AG04450 (cell line): ENCODE measurements around the gene SLC35A1. TPM values are rescaled to one million over a fixed set of nuclear protein-coding genes. Genes with fewer than 3 reads are reported as not detected.
"Not testable (repeated sequence)": the region's sequence is repeated elsewhere in the genome, so short reads cannot be mapped to it uniquely, and the experiment has no call there.

Experiments used
- CTCF ChIA-PET: fragments of 300-600, 350-600 bp; formaldehyde crosslinking; extraction: SDS; loops from one replicate; lab custom pipeline; 2022; ENCODE audit warnings: antibody characterized with exemption, inconsistent platforms; lab: Charles Lee
- POLR2A ChIA-PET: fragments of 350-600 bp; formaldehyde crosslinking; extraction: SDS; loops from one replicate; lab custom pipeline; 2021; ENCODE audit warnings: antibody characterized with exemption, inconsistent platforms; lab: Yijun Ruan, JAX
- DNase-seq: peaks from one replicate; pipeline ENCODE4 v3.0.0-alpha.2; 2011; ENCODE audit warnings: low read depth, low spot score
- H3K27ac ChIP-seq: one replicate; pipeline ENCODE4 v1.5.1; 2012; ENCODE audit warnings: low read depth, low read length, control low read depth
- H3K27me3 ChIP-seq: one replicate; pipeline ENCODE4 v1.6.0; 2012; ENCODE audit warnings: low read length; ENCODE audit not compliant: control insufficient read depth, insufficient read depth
- H3K4me3 ChIP-seq: 2 replicates; pipeline ENCODE4 v1.5.1; 2011; ENCODE audit warnings: mild to moderate bottlenecking, low read depth, low read length, control low read depth
- H3K9me3 ChIP-seq: 2 replicates; pipeline ENCODE4 v1.5.1; 2012; ENCODE audit warnings: low read length; ENCODE audit not compliant: control insufficient read depth, insufficient read depth
- polyA plus RNA-seq: library from polyadenylated mRNA; depleted of rRNA; stranded (reverse); fragments of >200 nt; gene quantifications from 2 replicates; pipeline ENCODE4 v1.2.3, GENCODE V29; 2011
- TF ChIP-seq, protein P1 (sequence below): IDR thresholded peaks from 2 replicates; pipeline ENCODE4 v1.5.1; 2011; ENCODE audit warnings: low read depth, low read length, control low read depth, inconsistent platforms

SLC35A1 gene
- polyA plus RNA-seq, 1 experiment, result 30.3 TPM

- ChIA-PET CTCF (no interaction called here), POLR2A (no interaction called here)
- H3K4me3 ChIP-seq, result no peak overlapping the region
- H3K9me3 ChIP-seq, result peaks cover 12% of the 10 kb centered on the region
- TF ChIP-seq, protein P1, sequence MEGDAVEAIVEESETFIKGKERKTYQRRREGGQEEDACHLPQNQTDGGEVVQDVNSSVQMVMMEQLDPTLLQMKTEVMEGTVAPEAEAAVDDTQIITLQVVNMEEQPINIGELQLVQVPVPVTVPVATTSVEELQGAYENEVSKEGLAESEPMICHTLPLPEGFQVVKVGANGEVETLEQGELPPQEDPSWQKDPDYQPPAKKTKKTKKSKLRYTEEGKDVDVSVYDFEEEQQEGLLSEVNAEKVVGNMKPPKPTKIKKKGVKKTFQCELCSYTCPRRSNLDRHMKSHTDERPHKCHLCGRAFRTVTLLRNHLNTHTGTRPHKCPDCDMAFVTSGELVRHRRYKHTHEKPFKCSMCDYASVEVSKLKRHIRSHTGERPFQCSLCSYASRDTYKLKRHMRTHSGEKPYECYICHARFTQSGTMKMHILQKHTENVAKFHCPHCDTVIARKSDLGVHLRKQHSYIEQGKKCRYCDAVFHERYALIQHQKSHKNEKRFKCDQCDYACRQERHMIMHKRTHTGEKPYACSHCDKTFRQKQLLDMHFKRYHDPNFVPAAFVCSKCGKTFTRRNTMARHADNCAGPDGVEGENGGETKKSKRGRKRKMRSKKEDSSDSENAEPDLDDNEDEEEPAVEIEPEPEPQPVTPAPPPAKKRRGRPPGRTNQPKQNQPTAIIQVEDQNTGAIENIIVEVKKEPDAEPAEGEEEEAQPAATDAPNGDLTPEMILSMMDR, result no peak
- DNase-seq, result no peak
- H3K27me3 ChIP-seq, result no peaks in the 10 kb centered on the region
- no peak overlapping the region for H3K27ac ChIP-seq
These were observed 9.2 kb downstream of the SLC35A1 start for GRCh38 chr6:87481931-87482330.

DNA sequence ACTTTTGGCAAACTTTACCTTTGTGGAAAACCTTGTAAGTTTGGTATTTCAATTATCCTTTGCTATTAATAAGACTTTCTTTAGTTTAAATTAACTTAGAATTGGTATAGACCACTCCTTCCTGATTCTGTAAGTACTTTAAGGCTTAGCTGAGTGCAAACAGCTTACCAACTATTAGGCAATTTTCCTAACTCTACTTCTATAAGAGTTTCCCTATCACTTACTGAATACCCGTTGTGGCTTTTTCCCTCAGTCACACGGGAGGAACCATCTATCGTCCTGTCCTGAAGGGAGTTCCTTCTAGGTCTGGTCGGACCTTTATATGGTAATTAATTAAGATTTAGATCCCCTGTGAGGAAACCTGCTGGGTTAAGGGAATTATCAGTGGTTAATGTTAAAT is 9.6 kb downstream of the SLC35A1 start:
- ChIA-PET POLR2A (no interaction called here), CTCF (no interaction called here)
- no peak overlapping the region for H3K4me3 ChIP-seq
- peaks cover 12% of the 10 kb centered on the region for H3K9me3 ChIP-seq
- TF ChIP-seq, protein P1, result no peak
- DNase-seq, result no peak
- H3K27me3 ChIP-seq, result no peaks in the 10 kb centered on the region
- H3K27ac ChIP-seq, result no peak overlapping the region

- H3K27me3 ChIP-seq, result no peaks in the 10 kb centered on the region
- TF ChIP-seq, protein P1, result no peak
- peaks cover 12% of the 10 kb centered on the region for H3K9me3 ChIP-seq
- ChIA-PET CTCF (no interaction called here), POLR2A (no interaction called here)
- DNase-seq, result no peak
- H3K27ac ChIP-seq, result no peak overlapping the region
- H3K4me3 ChIP-seq, result no peak overlapping the region
These were observed 11.2 kb downstream of the SLC35A1 start for GRCh38 chr6:87483929-87484328.

- CTCF ChIA-PET, result no interaction called here
- TF ChIP-seq, protein P1, result no peak
These were observed 11.7 kb downstream of the SLC35A1 start for GRCh38 chr6:87484491-87484890.

GRCh38 chr6:87487555-87487954 is 14.8 kb downstream of the SLC35A1 start:
- H3K27ac ChIP-seq, result no peak overlapping the region
- H3K9me3 ChIP-seq, result peaks cover 12% of the 10 kb centered on the region
- TF ChIP-seq, protein P1, result no peak
- DNase-seq, result peak; percentile 24
- ChIA-PET POLR2A (no interaction called here), CTCF (no interaction called here)
- H3K27me3 ChIP-seq, result no peaks in the 10 kb centered on the region
- H3K4me3 ChIP-seq, result no peak overlapping the region

More at GRCh38 chr6:87484491-87484890, 11.7 kb downstream of the SLC35A1 start:
- Histone ChIP-seq H3K27me3 (no peaks in the 10 kb centered on the region), H3K4me3 (no peak overlapping the region), H3K27ac (no peak overlapping the region), H3K9me3 (peaks cover 12% of the 10 kb centered on the region)
- POLR2A ChIA-PET, result no interaction called here
- no peak for DNase-seq

DNA sequence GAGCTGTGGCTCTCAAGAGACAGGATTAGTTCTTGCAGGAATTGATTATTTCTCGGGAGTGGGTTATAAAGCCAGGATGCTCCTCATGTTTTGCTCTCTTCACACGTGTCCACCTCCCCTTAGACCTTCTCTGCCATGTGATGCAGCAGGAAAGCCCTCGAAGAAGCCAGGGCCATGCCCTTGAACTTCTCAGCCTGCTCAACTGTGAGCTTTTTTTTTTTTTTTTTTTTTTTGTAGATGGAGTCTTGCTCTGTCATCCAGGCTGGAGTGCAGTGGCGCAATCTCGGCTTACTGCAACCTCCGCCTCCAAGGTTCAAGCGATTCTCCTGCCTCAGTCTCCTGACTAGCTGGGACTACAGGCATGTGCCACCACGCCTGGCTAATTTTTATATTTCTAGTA is 16.6 kb downstream of the SLC35A1 start:
- DNase-seq, H3K4me3 ChIP-seq, H3K27me3 ChIP-seq, H3K9me3 ChIP-seq, H3K27ac ChIP-seq, POLR2A ChIA-PET: not testable (repeated sequence)
- CTCF ChIA-PET, result interaction anchor here (0.6 to 0.7 kb wide), 2 partner anchors 107 to 1334 kb away, joined by 3 to 4 read pairs; no protein-coding TSS in a partner anchor
